Omental fat pad (tissue), 4 donors: ENCODE data around the gene ADGRD1. TPM values are rescaled to one million over a fixed set of nuclear protein-coding genes. Genes with fewer than 3 reads are reported as not detected.

Source experiments
- ATAC-seq: fragments of 150-250 bp; one replicate; pipeline ENCODE4 v1.9.1; 2016; ENCODE audit warnings: mild to moderate bottlenecking, moderate library complexity; ENCODE audit not compliant: low FRiP score
- DNase-seq: peaks from one replicate; pipeline ENCODE4 v3.0.0-alpha.2; 2019; ENCODE audit warnings: low spot score
- CTCF ChIP-seq, 3 donors: fragments of 450-650 bp; IDR thresholded peaks; one replicate each; pipeline ENCODE4 v1.5.1; 2016 to 2017; ENCODE audit warnings: antibody characterized with exemption in 3 of 3, mild to moderate bottlenecking in 3 of 3, moderate library complexity in 2 of 3
- total RNA-seq, 4 donors: library from RNA; depleted of rRNA; stranded (reverse); fragments of >200 nt; gene quantifications; one replicate each; pipeline ENCODE4 v1.1.0, GENCODE V29; 2016

ADGRD1 gene
- total RNA-seq, 4 donors from 2014 or later: 34.3 to 98.6 (median 52.4) TPM

- ATAC-seq (no peak), DNase-seq (no peak)
- TF ChIP-seq CTCF (IDR thresholded peaks at IDR 0.05): no peak
Measured at GRCh38 chr12:130948751-130949150, 5.0 kb upstream of the ADGRD1 start.

DNA sequence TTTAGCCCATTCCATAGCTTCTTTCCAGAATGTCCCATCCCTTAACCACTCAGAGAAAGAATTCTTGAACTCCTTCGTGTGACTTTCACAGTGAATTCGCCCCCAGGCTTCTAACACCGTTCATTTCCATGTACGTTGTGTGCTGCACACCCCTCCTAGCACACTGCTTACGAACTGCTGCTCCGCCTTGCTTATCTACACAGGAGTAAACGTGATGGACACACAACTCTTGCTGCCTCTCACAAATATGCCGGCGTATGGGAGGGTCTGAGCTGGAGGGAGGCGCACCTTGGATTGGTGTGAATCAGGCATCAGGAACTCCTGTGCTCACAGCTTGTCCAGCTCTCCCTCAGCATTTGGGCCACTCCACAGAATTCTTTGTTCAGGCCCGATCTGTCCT lies 3.9 kb upstream of the ADGRD1 start:
- TF ChIP-seq CTCF (IDR thresholded peaks at IDR 0.05): no peak
- DNase-seq: no peak
- ATAC-seq: no peak

- DNase-seq (no peak), ATAC-seq (no peak)
- no peak for TF ChIP-seq CTCF (IDR thresholded peaks at IDR 0.05)
Measured at GRCh38 chr12:130951636-130952035, 2.1 kb upstream of the ADGRD1 start.

DNA sequence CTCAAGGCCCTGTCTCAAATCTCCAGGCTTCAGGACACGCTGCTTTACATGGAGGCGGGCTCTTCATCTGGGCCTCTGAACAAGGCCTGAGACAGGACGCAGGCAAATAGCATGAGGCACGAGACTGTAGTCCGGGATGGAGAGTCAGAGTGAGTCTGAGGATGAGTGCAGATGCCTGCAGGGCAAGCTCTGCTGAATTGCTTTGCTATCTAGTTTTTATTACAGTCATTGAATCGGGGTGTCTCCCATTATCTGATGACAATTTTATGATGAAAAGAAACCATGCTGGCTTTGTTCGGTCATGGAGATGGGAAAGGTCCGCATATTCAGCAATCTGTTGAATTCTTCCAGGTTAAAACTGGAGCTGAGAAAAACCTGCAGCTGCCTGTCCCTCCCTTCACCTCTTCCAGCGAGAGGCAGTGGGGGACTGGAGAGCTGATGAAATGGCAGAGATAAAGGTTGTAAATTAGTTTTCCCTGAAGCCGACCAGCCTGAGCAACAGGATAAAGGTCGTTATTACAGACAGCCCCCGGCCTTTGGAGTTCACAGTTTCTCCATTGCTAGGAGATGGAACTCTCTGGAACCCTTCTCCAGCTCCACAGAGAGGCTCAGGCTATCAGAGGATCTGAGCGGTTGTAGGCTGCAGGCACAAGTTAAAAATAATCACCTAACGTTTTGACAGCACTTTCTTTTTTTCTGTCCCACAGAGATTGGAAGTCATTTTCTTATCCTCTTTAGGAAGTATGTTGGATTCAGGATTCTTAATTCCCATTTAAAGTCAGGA lies 1.3 kb upstream of the ADGRD1 start:
- no peak for ATAC-seq
- no peak for TF ChIP-seq CTCF (IDR thresholded peaks at IDR 0.05)
- no peak for DNase-seq

GRCh38 chr12:130954544-130954831 lies 781 bp downstream of the ADGRD1 start:
- TF ChIP-seq CTCF (IDR thresholded peaks at IDR 0.05): no peak
- ATAC-seq (no peak), DNase-seq (no peak)

DNA sequence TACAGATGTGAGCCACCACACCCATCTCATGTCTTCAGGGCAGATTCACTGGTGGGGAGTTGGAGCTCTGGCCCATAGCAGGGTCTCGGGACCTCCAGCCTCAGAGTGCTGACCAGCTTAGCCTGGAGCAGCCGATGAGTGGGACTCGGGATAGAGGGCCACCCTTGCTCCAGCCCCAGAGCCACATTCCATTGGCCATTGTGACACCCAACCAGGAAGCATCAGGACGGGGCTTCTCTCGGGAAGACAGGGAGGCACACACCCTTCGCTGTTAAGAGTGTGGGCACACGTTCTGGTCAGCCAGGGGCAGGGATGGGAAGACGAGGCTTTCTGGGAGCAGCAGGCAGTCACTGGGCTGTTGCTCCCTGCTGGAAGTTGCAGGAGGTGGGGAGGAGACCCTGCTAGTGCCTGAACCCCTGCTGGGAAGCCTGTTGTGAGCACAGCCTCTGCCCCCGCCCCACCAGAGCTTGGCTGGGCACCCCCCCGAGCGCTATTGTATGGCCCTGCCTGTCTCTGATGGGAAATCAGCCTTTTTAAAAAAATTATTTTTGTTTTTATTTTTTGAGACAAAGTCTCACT lies 1.6 kb downstream of the ADGRD1 start:
- peak; percentile 15 for ATAC-seq
- TF ChIP-seq CTCF (IDR thresholded peaks at IDR 0.05): no peak

DNA sequence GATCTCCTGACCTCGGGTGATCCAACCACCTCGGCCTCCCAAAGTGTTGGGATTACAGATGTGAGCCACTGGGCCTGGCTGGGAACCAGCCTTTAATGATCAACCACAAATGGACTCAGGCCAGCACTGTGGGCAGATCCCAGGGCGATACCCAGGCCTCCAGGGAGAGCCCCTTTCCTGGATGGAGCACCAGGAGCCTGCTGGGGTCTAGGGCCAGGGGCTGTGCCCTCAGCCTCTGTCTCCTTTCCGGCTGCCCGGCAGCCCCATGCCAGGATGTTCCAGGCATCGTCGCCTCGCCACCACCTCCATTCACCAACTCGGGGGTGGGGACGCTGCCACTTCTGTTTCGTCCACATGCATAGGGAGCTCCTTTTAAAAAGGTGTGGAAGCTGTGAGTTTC lies 2.3 kb downstream of the ADGRD1 start:
- DNase-seq (no peak), ATAC-seq (no peak)
- TF ChIP-seq CTCF (IDR thresholded peaks at IDR 0.05): no peak

More for the DNA sequence above, 1.6 kb downstream of the ADGRD1 start:
- no peak for DNase-seq
